Mesothelial cell of epicardium (in vitro differentiated cells): ENCODE data around the gene KLHL3. TPM values are rescaled to one million over a fixed set of nuclear protein-coding genes. Genes with fewer than 3 reads are reported as not detected.

ENCODE experiments used
- DNase-seq, 2 experiments: peaks; one replicate each; pipeline ENCODE4 v3.0.0; 2021; ENCODE audit warnings: low spot score in 2 of 2; ENCODE audit not compliant: unreplicated experiment in 2 of 2
- H3K27ac Mint-ChIP-seq: 2 replicates; pipeline ENCODE4 v1.8.0; 2021; ENCODE audit warnings: mixed read lengths
- H3K27me3 Mint-ChIP-seq: 2 replicates; pipeline ENCODE4 v1.8.0; 2021; ENCODE audit warnings: low read depth, mixed read lengths
- H3K36me3 Mint-ChIP-seq: 2 replicates; pipeline ENCODE4 v1.8.0; 2021; ENCODE audit warnings: mixed read lengths
- H3K4me1 Mint-ChIP-seq: 2 replicates; pipeline ENCODE4 v1.8.0; 2021; ENCODE audit warnings: mixed read lengths
- H3K4me3 Mint-ChIP-seq: 2 replicates; pipeline ENCODE4 v1.8.0; 2021; ENCODE audit warnings: mild to moderate bottlenecking, moderate library complexity, mixed read lengths
- H3K9me3 Mint-ChIP-seq: 2 replicates; pipeline ENCODE4 v1.8.0; 2021; ENCODE audit warnings: mixed read lengths
- CTCF ChIP-seq: fragments of 200-600 bp; sonication (generic); IDR thresholded peaks from one replicate; pipeline ENCODE4 v1.5.0; 2021; ENCODE audit warnings: antibody characterized with exemption; ENCODE audit not compliant: unreplicated experiment
- total RNA-seq: library from RNA; stranded (reverse); gene quantifications from 3 replicates; pipeline ENCODE4 v1.2.1, GENCODE V29; 2021

KLHL3 gene
- total RNA-seq, 1 donor from 2014 or later, result 13.1 TPM

- Mint-ChIP-seq H3K4me3 (peak overlapping the region; percentile 97), H3K27me3 (peaks cover under 1% of the 10 kb centered on the region), H3K27ac (peak overlapping the region; percentile 100), H3K4me1 (peaks cover 24% of the 10 kb centered on the region), H3K36me3 (peaks cover 4% of the 10 kb centered on the region), H3K9me3 (no peaks in the 10 kb centered on the region)
- no peak for DNase-seq
- TF ChIP-seq CTCF, result peak; percentile 60
Measured at GRCh38 chr5:137751869-137752491, 16.1 kb upstream of the KLHL3 start.

- H3K27ac Mint-ChIP-seq, result peak overlapping the region; percentile 10
- TF ChIP-seq CTCF, result no peak
Measured at GRCh38 chr5:137750436-137750835, 14.5 kb upstream of the KLHL3 start.

GRCh38 chr5:137747848-137748247, 12.0 kb upstream of the KLHL3 start:
- TF ChIP-seq CTCF, result no peak
- no peaks in the 10 kb centered on the region for H3K27me3 Mint-ChIP-seq
- H3K4me1 Mint-ChIP-seq, result peaks cover 20% of the 10 kb centered on the region
- no peak for DNase-seq
- peaks cover 4% of the 10 kb centered on the region for H3K36me3 Mint-ChIP-seq
- no peak overlapping the region for H3K27ac Mint-ChIP-seq
- H3K9me3 Mint-ChIP-seq, result no peaks in the 10 kb centered on the region
- H3K4me3 Mint-ChIP-seq, result no peak overlapping the region

More at GRCh38 chr5:137750436-137750835, 14.5 kb upstream of the KLHL3 start:
- Mint-ChIP-seq H3K4me3 (peak overlapping the region; percentile 57), H3K4me1 (peaks cover 24% of the 10 kb centered on the region), H3K36me3 (peaks cover 4% of the 10 kb centered on the region), H3K9me3 (no peaks in the 10 kb centered on the region), H3K27me3 (no peaks in the 10 kb centered on the region)
- DNase-seq, result no peak

GRCh38 chr5:137743031-137743640, 7.2 kb upstream of the KLHL3 start:
- H3K27me3 Mint-ChIP-seq, result no peaks in the 10 kb centered on the region
- H3K4me1 Mint-ChIP-seq, result peaks cover 5% of the 10 kb centered on the region
- H3K4me3 Mint-ChIP-seq, result no peak overlapping the region
- H3K36me3 Mint-ChIP-seq, result no peaks in the 10 kb centered on the region
- peaks cover 5% of the 10 kb centered on the region for H3K9me3 Mint-ChIP-seq
- H3K27ac Mint-ChIP-seq, result no peak overlapping the region
- peak; percentile 46 for TF ChIP-seq CTCF
- DNase-seq, result peak in 1 of 2 experiments; percentile 42

- Mint-ChIP-seq H3K27me3 (no peaks in the 10 kb centered on the region), H3K9me3 (peaks cover 10% of the 10 kb centered on the region), H3K36me3 (peaks cover 5% of the 10 kb centered on the region), H3K4me1 (peaks cover 5% of the 10 kb centered on the region), H3K27ac (no peak overlapping the region), H3K4me3 (no peak overlapping the region)
- TF ChIP-seq CTCF, result no peak
- no peak for DNase-seq
Measured at GRCh38 chr5:137741718-137742117, 5.8 kb upstream of the KLHL3 start.
